Choroid plexus epithelial cell (primary cell): Measurements from ENCODE around the gene DNAJC10.
"Not testable (repeated sequence)": the region's sequence is repeated elsewhere in the genome, so short reads cannot be mapped to it uniquely, and the experiment has no call there.

ENCODE experiments used
- DNase-seq: peaks from one replicate; pipeline ENCODE4 v3.0.0-alpha.2; 2010; ENCODE audit warnings: low read depth
- H3K4me3 ChIP-seq: 2 replicates; pipeline ENCODE4 v1.5.1; 2011; ENCODE audit warnings: low read depth, mild to moderate bottlenecking, control low read depth, low read length, moderate library complexity
- TF ChIP-seq, protein P1 (sequence below): conservative IDR thresholded peaks from 2 replicates; pipeline ENCODE4 v1.5.1; 2011; ENCODE audit warnings: low read depth, mild to moderate bottlenecking, control low read depth, inconsistent platforms, low read length, moderate library complexity

The DNAJC10 gene

DNA sequence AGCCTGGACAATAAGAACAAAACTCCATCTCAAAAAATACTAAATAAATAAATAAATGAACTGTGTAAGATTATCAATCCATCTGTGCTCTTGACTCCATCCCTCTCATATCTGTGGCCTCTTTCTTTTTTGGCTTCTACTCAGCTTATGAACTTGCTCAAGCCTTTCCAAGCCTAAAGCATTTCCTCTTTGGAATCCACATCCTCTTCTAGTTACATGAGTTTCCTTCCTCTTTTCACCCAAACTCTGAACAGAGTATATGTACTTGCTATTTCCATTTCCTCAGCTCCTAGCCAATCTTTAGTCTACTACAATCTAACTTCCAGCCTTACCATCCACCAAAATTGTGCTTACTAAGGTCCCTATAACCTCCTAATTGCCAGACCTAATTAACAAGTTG lies 2.5 kb upstream of the DNAJC10 start:
- DNase-seq: no peak
- H3K4me3 ChIP-seq: no peak overlapping the region
- TF ChIP-seq, protein P1, sequence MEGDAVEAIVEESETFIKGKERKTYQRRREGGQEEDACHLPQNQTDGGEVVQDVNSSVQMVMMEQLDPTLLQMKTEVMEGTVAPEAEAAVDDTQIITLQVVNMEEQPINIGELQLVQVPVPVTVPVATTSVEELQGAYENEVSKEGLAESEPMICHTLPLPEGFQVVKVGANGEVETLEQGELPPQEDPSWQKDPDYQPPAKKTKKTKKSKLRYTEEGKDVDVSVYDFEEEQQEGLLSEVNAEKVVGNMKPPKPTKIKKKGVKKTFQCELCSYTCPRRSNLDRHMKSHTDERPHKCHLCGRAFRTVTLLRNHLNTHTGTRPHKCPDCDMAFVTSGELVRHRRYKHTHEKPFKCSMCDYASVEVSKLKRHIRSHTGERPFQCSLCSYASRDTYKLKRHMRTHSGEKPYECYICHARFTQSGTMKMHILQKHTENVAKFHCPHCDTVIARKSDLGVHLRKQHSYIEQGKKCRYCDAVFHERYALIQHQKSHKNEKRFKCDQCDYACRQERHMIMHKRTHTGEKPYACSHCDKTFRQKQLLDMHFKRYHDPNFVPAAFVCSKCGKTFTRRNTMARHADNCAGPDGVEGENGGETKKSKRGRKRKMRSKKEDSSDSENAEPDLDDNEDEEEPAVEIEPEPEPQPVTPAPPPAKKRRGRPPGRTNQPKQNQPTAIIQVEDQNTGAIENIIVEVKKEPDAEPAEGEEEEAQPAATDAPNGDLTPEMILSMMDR: no peak

DNA sequence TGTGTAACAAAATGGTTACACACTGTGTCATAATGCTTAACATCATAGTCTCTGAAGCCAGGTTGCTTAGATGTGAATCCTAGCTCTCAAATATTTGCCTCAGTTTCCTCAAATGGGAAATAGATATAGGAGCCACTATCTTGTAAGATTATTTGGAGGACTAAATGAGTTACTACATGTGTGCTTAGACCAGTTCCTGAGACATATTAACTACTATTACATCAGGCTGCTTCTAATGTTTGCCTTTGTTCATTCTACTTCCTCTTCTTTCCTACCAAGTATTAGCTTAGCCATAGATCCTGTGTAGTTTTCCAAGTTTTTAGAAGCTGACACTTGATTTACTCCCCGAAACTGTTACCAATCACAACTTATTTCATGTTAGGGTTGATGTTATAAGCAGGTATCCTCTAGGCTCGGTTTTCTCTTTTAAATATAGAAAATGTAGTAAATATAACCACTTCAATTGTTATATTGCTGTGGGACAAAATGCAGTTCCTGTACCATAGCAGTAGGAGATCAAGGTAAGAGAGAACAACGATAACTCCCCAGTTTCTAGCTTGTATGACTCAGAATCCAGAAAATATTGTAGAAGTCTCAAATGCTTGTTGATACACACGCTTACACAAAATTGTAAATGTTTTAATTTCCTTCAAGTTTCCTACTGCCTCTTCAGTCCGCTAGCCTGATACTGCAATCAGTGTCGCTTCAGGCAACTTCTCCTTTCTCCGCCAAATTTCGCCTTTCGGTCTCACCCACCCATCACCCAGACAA lies 751 bp upstream of the DNAJC10 start:
- DNase-seq: peak; percentile 52
- TF ChIP-seq, protein P1: no peak

DNA sequence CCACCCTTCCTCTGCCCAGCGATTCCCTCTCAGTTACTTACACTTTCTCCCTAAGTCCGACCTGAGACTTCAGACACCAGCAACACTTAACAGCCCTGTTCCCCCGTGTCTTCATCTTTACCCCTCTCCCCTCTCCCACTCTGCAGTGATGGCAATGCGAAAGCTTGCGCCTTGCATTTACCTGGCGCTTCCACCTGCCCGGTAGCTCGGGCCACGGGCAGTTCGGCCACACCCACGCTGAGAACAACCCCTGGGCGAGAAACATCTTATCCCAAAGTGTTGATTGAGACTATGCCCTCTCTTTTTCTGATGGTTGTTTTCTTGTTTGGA lies 558 bp downstream of the DNAJC10 start:
- peak overlapping the region; percentile 97 for H3K4me3 ChIP-seq
- TF ChIP-seq, protein P1: no peak
- DNase-seq: peak; percentile 58

More for the DNA sequence above, 751 bp upstream of the DNAJC10 start:
- peak overlapping the region; percentile 97 for H3K4me3 ChIP-seq

DNA sequence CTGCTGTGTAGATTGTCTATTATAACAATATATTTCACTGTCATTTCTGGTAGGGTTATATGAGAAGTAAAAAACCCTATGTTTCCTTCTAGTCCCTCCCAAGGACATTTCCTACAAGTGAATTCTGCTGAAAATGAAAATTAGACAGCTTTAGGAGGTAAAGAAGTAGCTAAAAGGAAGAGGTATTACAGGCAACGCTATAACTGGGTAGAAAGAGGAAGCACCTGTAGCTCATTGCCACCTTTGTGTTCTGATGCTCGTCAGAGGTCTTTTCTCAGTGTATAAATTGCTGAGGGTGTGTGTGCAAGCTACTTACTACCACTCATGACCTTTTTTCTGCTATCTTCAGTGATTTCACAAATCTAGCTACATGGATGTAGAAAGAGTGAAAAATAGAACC lies 1.4 kb downstream of the DNAJC10 start:
- H3K4me3 ChIP-seq: peak overlapping the region; percentile 97
- TF ChIP-seq, protein P1: no peak
- DNase-seq: no peak

DNA sequence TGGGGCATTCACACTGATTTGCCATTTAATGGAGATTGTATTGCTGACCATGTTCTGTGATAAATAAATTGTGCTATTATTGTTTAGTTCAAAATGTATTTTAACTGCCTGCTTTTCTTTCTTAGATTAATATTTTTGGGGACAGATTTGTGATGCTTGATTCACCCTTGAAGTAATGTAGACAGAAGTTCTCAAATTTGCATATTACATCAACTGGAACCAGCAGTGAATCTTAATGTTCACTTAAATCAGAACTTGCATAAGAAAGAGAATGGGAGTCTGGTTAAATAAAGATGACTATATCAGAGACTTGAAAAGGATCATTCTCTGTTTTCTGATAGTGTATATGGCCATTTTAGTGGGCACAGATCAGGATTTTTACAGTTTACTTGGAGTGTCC lies 1.8 kb downstream of the DNAJC10 start:
- TF ChIP-seq, protein P1: no peak
- no peak overlapping the region for H3K4me3 ChIP-seq
- DNase-seq: no peak

DNA sequence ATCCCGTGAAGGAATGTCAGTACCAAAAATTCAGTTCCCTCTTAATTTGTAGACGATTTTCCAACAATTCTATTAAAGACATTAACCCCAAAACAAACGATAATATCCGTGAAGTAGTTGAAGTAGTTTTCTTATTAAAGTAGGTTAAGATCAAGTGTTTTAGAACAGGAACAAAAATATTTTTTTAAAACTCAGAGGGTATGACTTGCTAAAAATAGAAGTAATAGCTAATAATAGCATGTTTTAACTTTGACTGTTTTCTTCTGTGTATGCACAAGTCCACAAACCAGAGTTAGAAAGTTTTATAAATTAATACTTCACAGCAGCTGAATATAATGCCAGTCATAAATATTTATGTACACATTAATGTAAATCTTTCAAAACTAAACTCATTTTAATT lies 2.4 kb downstream of the DNAJC10 start:
- TF ChIP-seq, protein P1: no peak
- no peak for DNase-seq
- H3K4me3 ChIP-seq: no peak overlapping the region

DNA sequence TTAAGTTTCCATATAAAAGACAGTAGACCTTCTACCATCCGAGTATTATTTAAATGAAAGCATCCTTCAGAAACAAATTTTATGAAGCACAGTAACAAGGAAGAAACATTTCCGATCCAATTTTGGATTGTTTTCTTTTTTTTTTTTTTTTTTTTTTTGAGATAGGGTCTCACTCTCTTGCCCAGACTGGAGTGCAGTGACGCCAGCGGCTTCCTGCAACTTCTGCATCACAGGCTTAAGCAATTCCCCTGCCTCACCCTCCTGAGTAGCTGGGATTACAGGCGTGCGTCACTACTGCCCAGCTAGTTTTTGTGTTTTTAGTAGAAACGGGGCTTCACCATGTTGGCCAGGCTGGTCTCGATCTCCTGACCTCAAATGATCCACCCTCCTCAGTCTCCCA lies 3.1 kb downstream of the DNAJC10 start:
- H3K4me3 ChIP-seq, DNase-seq: not testable (repeated sequence)
